Stimulated activated CD4-positive, alpha-beta T cell treated with anti-CD3 and anti-CD28 coated beads, Interleukin-4, amount 100 ng/mL, for 24 hours (primary cell): ENCODE measurements around the gene COL4A1.

Source experiments
- DNase-seq: peaks from one replicate; pipeline ENCODE4 v3.0.0-alpha.2; 2020

Gene COL4A1

GRCh38 chr13:110251193-110251819, 55.7 kb downstream of the COL4A1 start:
- DNase-seq: no peak

- DNase-seq: no peak
These were observed 56.6 kb downstream of the COL4A1 start for GRCh38 chr13:110250258-110250891.

- DNase-seq: no peak
These were observed 57.6 kb downstream of the COL4A1 start for GRCh38 chr13:110249326-110249725.

- DNase-seq: no peak
These were observed 58.4 kb downstream of the COL4A1 start for GRCh38 chr13:110248449-110249143.

GRCh38 chr13:110246530-110246929, 60.4 kb downstream of the COL4A1 start:
- DNase-seq: no peak

- DNase-seq: no peak
These were observed 61.5 kb downstream of the COL4A1 start for GRCh38 chr13:110245416-110245899.

- no peak for DNase-seq
These were observed 62.0 kb downstream of the COL4A1 start for GRCh38 chr13:110244976-110245375.

GRCh38 chr13:110244071-110244830, 62.7 kb downstream of the COL4A1 start:
- no peak for DNase-seq

GRCh38 chr13:110242615-110243014, 64.3 kb downstream of the COL4A1 start:
- DNase-seq: no peak

- DNase-seq: no peak
These were observed 66.0 kb downstream of the COL4A1 start for GRCh38 chr13:110240943-110241342.

GRCh38 chr13:110240352-110240751, 66.6 kb downstream of the COL4A1 start:
- DNase-seq: no peak

- no peak for DNase-seq
These were observed 67.5 kb downstream of the COL4A1 start for GRCh38 chr13:110239280-110240125.

- DNase-seq: no peak
These were observed 68.2 kb downstream of the COL4A1 start for GRCh38 chr13:110238818-110239195.

- DNase-seq: no peak
These were observed 68.8 kb downstream of the COL4A1 start for GRCh38 chr13:110237875-110238817.

GRCh38 chr13:110236831-110237261, 70.1 kb downstream of the COL4A1 start:
- no peak for DNase-seq

GRCh38 chr13:110236431-110236830, 70.5 kb downstream of the COL4A1 start:
- no peak for DNase-seq

- no peak for DNase-seq
These were observed 72.4 kb downstream of the COL4A1 start for GRCh38 chr13:110234532-110234931.

- DNase-seq: no peak
These were observed 73.0 kb downstream of the COL4A1 start for GRCh38 chr13:110233951-110234280.

GRCh38 chr13:110233181-110233950, 73.6 kb downstream of the COL4A1 start:
- no peak for DNase-seq

- DNase-seq: no peak
These were observed 74.2 kb downstream of the COL4A1 start for GRCh38 chr13:110232756-110233155.
